Immature natural killer cell (primary cell): ENCODE data around the gene SF3B4. TPM values are rescaled to one million over a fixed set of nuclear protein-coding genes. Genes with fewer than 3 reads are reported as not detected.
A peak's percentile ranks its signal among the peaks of the same experiment; 100 is the strongest.
"Not testable (repeated sequence)": the region's sequence is repeated elsewhere in the genome, so short reads cannot be mapped to it uniquely, and the experiment has no call there.

Source experiments
- DNase-seq, 3 donors: peaks; one replicate each; pipeline ENCODE4 v3.0.0; 2022; ENCODE audit warnings: mixed read lengths in 1 of 3
- H3K27ac Mint-ChIP-seq, 6 donors: one replicate each; pipeline ENCODE4 v1.8.0; 2020; ENCODE audit warnings: mixed read lengths in 6 of 6, mild to moderate bottlenecking in 5 of 6, inconsistent platforms in 4 of 6, moderate library complexity in 3 of 6
- H3K27me3 Mint-ChIP-seq, 3 donors: one replicate each; pipeline ENCODE4 v1.8.0; 2020 to 2021; ENCODE audit warnings: low read depth in 3 of 3, mild to moderate bottlenecking in 3 of 3, mixed read lengths in 3 of 3, moderate library complexity in 3 of 3, inconsistent platforms in 1 of 3
- H3K36me3 Mint-ChIP-seq, 3 donors: one replicate each; pipeline ENCODE4 v1.8.0; 2020; ENCODE audit warnings: mixed read lengths in 3 of 3, inconsistent platforms in 2 of 3, mild to moderate bottlenecking in 2 of 3
- H3K4me1 Mint-ChIP-seq, 2 donors: one replicate each; pipeline ENCODE4 v1.8.0; 2020; ENCODE audit warnings: inconsistent platforms in 2 of 2, mild to moderate bottlenecking in 2 of 2, mixed read lengths in 2 of 2, moderate library complexity in 1 of 2
- H3K4me3 Mint-ChIP-seq, 5 donors: one replicate each; pipeline ENCODE4 v1.8.0; 2020; ENCODE audit warnings: mild to moderate bottlenecking in 5 of 5, mixed read lengths in 5 of 5, inconsistent platforms in 3 of 5, moderate library complexity in 3 of 5
- H3K9me3 Mint-ChIP-seq, 6 donors: one replicate each; pipeline ENCODE4 v1.8.0; 2020; ENCODE audit warnings: mild to moderate bottlenecking in 6 of 6, mixed read lengths in 6 of 6, inconsistent platforms in 4 of 6, moderate library complexity in 3 of 6
- polyA plus RNA-seq, 3 donors: library from polyadenylated mRNA; unstranded; fragments of 300-500 nt; fragmentation: Illumina TruSeq; gene quantifications; one replicate each; pipeline ENCODE4 v1.2.3, GENCODE V29; 2021

SF3B4 gene, protein sequence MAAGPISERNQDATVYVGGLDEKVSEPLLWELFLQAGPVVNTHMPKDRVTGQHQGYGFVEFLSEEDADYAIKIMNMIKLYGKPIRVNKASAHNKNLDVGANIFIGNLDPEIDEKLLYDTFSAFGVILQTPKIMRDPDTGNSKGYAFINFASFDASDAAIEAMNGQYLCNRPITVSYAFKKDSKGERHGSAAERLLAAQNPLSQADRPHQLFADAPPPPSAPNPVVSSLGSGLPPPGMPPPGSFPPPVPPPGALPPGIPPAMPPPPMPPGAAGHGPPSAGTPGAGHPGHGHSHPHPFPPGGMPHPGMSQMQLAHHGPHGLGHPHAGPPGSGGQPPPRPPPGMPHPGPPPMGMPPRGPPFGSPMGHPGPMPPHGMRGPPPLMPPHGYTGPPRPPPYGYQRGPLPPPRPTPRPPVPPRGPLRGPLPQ
- polyA plus RNA-seq, result 100 to 1,000 TPM in 2 of 3 donors, 10 to 100 TPM in 1; 70.1 to 137 (median 103) TPM

DNA sequence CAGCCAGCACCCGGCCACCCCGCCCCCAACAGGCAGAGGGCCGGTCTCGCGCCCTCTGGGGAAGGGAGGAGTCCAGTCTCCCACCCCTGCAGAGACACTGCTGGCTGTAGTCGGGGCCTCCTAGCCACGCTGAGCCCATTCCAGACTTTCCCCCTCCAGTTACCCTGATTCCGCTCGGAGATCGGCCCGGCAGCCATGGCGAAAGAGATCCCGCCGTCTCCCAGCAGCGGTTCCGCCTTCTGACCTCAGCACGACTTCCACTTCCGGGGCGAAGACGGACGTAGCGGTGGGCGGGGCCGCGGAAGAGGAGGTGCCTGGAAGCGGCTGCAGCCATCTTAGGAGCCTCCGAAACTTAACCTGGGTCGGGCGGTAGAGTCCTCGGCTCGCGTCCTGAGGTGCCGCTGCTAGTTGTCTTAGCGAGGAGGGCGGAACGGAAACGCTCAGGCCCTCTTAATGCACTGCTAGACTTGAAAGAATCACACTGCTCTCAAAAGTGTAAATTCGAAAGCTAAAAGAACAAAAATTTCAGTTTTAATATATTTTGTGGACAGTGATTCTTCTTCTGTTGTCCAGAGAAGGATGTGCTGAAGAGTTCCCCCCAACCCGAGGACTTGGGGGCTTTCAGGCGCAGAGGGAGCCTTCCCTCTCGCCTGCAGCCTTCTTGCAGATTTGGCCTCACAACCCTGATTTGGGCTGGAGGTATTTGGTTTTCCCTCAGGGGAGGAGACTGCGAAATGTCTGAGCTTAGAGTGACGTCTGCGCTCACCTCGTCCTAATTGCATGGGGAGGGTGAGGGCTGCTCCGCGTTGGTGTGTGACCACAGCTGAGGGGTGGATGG is at the start of gene SF3B4:
Gene SF3B4, minus strand, starts transcription at position 241 of the 838 bp plus-strand sequence. Its CDS starts 44 bp downstream, at position 197.
- peaks cover 24 to 34% (median 29%) of the 10 kb centered on the region in 3 donors for H3K36me3 Mint-ChIP-seq
- peaks cover 43 to 59% of the 10 kb centered on the region in 2 donors for H3K4me1 Mint-ChIP-seq

DNA sequence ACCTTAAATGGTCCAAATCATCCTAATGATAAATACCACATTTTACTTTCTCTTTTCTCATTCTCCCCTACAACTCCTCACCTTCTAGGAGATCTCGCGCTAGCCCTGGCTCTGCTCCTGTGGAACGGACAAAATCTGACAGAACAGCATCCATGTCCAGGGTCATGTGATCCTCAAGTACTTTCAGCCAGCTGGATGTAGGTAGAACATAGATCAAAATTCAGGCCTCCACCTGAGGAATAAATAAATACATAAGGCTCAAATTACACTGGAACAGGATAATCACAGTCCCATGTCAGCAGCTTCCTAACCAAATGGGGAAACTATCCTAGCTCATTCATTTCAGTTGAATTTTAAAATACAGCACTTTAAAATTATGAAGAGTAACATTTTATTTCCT is 49.7 kb upstream of the SF3B4 start:
- Mint-ChIP-seq H3K27me3 (no peaks in the 10 kb centered on the region), H3K9me3 (no peaks in the 10 kb centered on the region), H3K36me3 (peaks cover 17 to 21% (median 21%) of the 10 kb centered on the region in 3 donors), H3K4me1 (peaks cover 12 to 32% of the 10 kb centered on the region in 2 donors), H3K4me3 (no peak overlapping the region), H3K27ac (no peak overlapping the region)
- no peak for DNase-seq

More for the DNA sequence above, at the start of gene SF3B4:
- peak within 1 kb of the TSS; percentile 94 to 100 (median 98) for H3K27ac Mint-ChIP-seq
- peak within 1 kb of the TSS; percentile 93 to 97 (median 96) for H3K4me3 Mint-ChIP-seq
- H3K27me3 Mint-ChIP-seq, result peaks cover 3 to 20% (median 8%) of the 10 kb centered on the region in 3 donors
- peak; percentile 93 to 94 (median 94) for DNase-seq
- peaks cover 0 to 2% (median 0%) of the 10 kb centered on the region in 6 donors for H3K9me3 Mint-ChIP-seq

DNA sequence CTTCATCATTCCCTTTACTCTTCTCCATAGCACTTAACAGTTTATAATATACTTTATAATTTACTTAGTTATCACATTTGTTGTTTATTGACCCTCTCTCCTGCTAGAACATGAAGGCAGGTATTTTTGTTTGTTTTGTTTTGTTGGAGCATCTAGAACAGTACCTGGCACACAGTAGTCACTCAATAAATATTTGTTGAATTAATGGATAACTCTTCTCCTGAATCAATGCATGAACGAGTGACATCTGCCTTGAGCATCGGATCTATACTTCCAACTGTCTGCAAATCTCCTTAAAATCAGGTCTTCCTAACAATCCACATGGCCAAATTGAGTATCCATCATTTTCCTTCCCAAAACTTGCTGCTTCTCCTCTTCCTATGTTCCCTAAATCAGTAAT is 44.9 kb upstream of the SF3B4 start:
- no peak for DNase-seq
- Mint-ChIP-seq H3K4me1 (peaks cover 0 to 5% of the 10 kb centered on the region in 2 donors), H3K4me3 (no peak overlapping the region), H3K36me3 (peaks cover 28 to 29% (median 29%) of the 10 kb centered on the region in 3 donors), H3K27me3 (no peaks in the 10 kb centered on the region), H3K9me3 (no peaks in the 10 kb centered on the region), H3K27ac (peak overlapping the region in 2 of 6 donors; percentile 17 to 73)

DNA sequence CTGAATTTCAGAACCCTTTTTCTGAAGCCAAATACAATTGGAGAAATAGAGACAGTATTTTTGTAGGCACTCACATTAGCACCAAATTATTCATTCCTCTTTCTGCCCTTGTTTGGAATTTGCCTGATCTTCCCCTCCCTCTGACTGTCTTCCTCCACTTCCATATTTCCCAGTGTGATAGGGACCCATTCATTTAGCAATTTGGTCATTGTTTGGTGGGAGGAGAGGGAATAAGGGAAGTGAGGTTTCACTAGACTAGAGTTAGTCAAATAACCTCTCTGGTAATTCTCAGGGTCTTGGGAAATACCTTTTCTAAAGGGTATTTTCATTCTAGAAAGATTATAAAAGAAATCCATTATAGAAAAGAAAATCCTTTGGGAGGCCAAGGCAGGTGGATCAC is 40.0 kb upstream of the SF3B4 start:
- H3K4me3 Mint-ChIP-seq, result no peak overlapping the region
- no peak overlapping the region for H3K27ac Mint-ChIP-seq
- H3K36me3 Mint-ChIP-seq, result peaks cover 14 to 37% (median 33%) of the 10 kb centered on the region in 3 donors
- H3K9me3 Mint-ChIP-seq, result no peaks in the 10 kb centered on the region
- H3K4me1 Mint-ChIP-seq, result no peaks in the 10 kb centered on the region
- no peak for DNase-seq
- H3K27me3 Mint-ChIP-seq, result no peaks in the 10 kb centered on the region

DNA sequence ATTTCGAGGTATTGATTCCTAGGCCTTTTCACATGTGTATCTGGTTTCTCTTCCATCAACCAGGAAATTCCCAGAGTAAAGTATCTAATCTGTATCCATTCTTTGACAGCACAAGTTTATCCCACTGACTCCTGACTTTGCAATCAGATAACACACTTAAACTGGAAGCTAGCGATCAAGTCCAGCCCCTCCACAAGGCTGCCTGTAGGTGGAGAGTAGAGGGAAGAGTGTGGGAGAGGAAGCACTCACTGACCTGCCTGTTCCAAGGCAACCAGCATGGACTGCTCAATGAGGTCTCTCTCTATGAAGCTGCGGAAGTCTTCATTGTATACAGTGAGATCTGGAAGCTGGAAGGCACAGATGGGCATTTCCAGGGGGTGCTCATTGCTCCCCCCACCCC is 39.4 kb upstream of the SF3B4 start:
- Mint-ChIP-seq H3K4me3 (no peak overlapping the region), H3K4me1 (peaks cover 0 to 4% of the 10 kb centered on the region in 2 donors), H3K36me3 (peaks cover 9 to 37% (median 30%) of the 10 kb centered on the region in 3 donors), H3K27me3 (no peaks in the 10 kb centered on the region), H3K27ac (peak overlapping the region in 1 of 6 donors; percentile 55), H3K9me3 (no peaks in the 10 kb centered on the region)
- no peak for DNase-seq

DNA sequence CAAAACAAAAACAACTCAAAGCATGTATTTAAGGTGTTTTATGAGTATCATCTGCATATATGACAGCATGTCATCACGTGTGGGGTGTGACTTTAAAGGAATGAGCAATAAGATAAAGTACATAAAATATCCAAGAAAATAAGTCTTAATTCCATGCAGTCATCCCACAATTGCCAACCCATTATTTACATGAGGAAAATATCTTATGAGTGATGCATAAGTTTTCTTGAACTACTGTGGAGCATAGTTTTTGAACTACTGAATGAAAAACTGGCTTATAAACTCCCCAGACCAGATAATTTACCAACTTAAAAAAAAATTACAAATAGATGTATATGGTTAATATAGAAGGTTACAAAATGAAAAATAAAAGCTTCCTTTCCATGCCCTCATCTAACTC is 38.8 kb upstream of the SF3B4 start:
- no peak overlapping the region for H3K4me3 Mint-ChIP-seq
- no peaks in the 10 kb centered on the region for H3K27me3 Mint-ChIP-seq
- H3K36me3 Mint-ChIP-seq, result peaks cover 9 to 32% (median 29%) of the 10 kb centered on the region in 3 donors
- no peaks in the 10 kb centered on the region for H3K9me3 Mint-ChIP-seq
- H3K4me1 Mint-ChIP-seq, result peaks cover 5 to 9% of the 10 kb centered on the region in 2 donors
- no peak for DNase-seq
- H3K27ac Mint-ChIP-seq, result no peak overlapping the region

DNA sequence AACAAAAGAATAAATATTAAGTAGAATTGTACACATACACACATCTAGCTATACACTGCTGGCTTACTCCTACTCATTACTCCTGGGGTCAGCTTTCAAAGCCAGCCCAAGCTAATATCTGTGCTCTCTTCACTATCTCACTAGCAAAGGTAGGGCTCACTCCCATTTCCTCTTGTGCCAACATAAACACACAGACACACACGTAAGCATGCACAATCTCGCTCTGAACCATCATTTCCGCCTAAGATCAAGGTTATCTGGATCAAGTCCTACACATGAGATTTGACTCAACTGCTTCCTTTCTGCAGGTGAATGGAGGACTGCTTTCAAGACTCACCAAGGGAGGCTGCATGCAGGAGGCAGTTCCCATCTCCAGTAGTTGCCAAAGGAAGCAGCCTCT is 37.8 kb upstream of the SF3B4 start:
- no peaks in the 10 kb centered on the region for H3K27me3 Mint-ChIP-seq
- no peaks in the 10 kb centered on the region for H3K9me3 Mint-ChIP-seq
- no peak overlapping the region for H3K4me3 Mint-ChIP-seq
- peaks cover 9 to 26% (median 24%) of the 10 kb centered on the region in 3 donors for H3K36me3 Mint-ChIP-seq
- no peak for DNase-seq
- H3K27ac Mint-ChIP-seq, result peak overlapping the region in 1 of 6 donors; percentile 72
- peaks cover 5 to 9% of the 10 kb centered on the region in 2 donors for H3K4me1 Mint-ChIP-seq

DNA sequence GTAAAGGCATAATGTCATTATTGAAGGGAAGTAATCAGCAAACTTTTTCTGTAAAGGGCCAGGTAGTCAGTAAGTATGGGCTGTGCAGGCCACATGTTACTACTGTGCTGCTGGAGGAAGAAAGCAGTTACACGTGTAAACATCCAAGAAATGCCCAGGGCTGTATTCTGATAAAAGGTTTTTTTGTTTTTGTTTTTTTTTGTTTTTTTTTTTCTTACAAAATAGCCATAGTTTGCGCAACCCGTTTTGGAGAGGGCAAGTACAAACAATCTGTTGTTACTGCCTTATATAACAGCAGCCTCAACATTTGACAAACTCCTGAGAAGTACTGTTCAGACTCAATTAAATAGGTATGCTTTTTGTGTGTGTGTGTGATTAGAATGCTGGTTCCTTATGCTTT is 35.8 kb upstream of the SF3B4 start:
- Mint-ChIP-seq H3K4me3 (no peak overlapping the region), H3K36me3 (peaks cover 18 to 38% (median 34%) of the 10 kb centered on the region in 3 donors), H3K27me3 (no peaks in the 10 kb centered on the region), H3K27ac (peak overlapping the region in 3 of 6 donors; percentile 2 to 40 (median 17)), H3K4me1 (peaks cover 5 to 9% of the 10 kb centered on the region in 2 donors), H3K9me3 (peaks cover 0 to 2% (median 0%) of the 10 kb centered on the region in 6 donors)
- no peak for DNase-seq

DNA sequence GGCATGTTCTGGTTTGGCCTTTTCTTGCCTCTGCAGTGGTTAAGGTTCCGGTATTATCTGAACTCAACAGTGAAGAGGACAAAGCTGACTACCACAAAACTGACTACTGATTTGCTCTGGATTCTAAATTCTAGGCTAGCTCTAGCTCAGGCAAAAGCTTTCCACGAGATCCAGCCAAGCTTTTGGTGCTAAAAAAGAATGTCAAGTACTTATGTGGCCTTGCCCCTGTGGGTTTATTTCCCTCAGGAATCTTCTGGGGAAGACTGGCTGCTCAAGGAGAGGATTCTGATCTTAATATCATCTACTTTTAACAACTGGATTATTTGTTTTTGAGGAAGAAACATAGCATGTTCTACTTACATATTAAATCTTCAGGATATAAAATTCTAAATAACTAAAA is 35.1 kb upstream of the SF3B4 start:
- Mint-ChIP-seq H3K27me3 (no peaks in the 10 kb centered on the region), H3K4me3 (no peak overlapping the region), H3K36me3 (peaks cover 20 to 42% (median 35%) of the 10 kb centered on the region in 3 donors), H3K27ac (peak overlapping the region in 3 of 6 donors; percentile 2 to 64 (median 17)), H3K4me1 (peaks cover 5 to 9% of the 10 kb centered on the region in 2 donors), H3K9me3 (peaks cover 0 to 2% (median 0%) of the 10 kb centered on the region in 6 donors)
- no peak for DNase-seq

DNA sequence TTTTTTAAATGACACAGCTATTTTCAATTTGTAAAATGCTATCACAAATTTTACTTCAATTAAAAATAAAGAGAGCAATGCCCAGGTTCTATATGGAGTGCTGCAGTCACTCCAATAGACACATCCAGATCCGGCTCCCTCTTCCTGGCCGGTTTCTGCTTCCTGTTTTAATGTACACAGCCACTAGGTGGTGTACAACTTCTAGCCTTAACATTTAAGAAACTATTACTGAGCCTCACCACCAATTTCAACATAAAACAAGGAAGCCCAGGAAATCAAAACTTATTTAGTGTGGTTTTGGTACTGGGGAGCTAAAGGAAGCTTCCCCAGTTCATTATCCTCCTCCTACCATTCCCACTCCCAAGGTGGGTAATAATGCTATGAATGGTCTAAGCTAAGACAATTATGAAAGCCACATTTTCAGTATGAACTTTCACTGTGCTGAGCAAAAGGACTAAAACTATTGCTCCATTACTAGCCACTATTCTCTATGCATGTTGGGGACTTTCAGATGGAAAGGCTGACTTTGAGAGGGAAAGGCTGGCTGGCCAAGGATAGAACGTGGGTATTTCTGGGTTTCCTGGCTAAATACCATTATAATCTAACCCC is 34.5 kb upstream of the SF3B4 start:
- no peaks in the 10 kb centered on the region for H3K27me3 Mint-ChIP-seq
- peaks cover 21 to 42% (median 35%) of the 10 kb centered on the region in 3 donors for H3K36me3 Mint-ChIP-seq
- peak; percentile 39 to 61 (median 56) for DNase-seq
- peaks cover 5 to 9% of the 10 kb centered on the region in 2 donors for H3K4me1 Mint-ChIP-seq
- peak overlapping the region in 1 of 5 donors; percentile 3 for H3K4me3 Mint-ChIP-seq
- H3K9me3 Mint-ChIP-seq, result peaks cover 0 to 2% (median 0%) of the 10 kb centered on the region in 6 donors
- H3K27ac Mint-ChIP-seq, result peak overlapping the region in 1 of 6 donors; percentile 17

DNA sequence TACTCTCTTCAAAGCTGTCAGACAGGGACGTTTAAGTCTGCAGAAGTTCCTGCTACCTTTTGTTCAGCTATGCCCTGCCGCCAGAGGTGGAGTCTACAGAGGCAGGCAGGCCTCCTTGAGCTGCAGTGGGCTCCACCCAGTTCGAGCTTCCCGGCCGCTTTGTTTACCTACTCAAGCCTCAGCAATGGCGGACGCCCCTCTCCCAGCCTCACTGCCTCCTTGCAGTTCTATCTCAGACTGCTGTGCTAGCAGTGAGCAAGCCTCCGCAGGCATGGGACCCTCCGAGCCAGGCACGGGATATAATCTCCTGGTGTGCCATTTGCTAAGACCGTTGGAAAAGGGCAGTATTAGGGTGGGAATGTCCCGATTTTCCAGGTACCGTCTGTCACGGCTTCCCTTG is 29.9 kb upstream of the SF3B4 start:
- not testable (repeated sequence) for DNase-seq, H3K4me1 Mint-ChIP-seq, H3K27ac Mint-ChIP-seq, H3K9me3 Mint-ChIP-seq, H3K27me3 Mint-ChIP-seq, H3K4me3 Mint-ChIP-seq
- peaks cover 21 to 40% (median 30%) of the 10 kb centered on the region in 3 donors for H3K36me3 Mint-ChIP-seq

DNA sequence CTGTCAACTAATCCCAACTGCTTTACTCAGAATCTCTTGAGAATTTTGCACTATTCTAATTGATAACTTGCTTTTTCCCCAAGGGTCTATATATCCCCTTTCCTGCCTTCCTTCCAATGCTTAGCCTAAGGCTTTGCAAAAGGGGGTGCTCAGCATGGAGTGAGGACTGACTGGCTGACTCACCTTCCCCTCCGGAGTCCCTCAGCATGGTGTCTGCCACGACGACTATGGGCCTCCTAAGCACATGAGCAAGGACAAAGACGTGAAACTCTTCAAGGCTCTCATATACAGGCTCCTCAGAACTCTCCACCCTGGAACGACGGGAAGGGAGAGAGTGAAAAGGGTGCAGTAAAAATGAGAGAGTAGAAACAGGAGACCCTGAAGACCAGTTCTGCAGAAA is 22.3 kb upstream of the SF3B4 start:
- no peak for DNase-seq
- no peak overlapping the region for H3K4me3 Mint-ChIP-seq
- H3K4me1 Mint-ChIP-seq, result no peaks in the 10 kb centered on the region
- H3K27me3 Mint-ChIP-seq, result peaks cover 0 to 3% (median 0%) of the 10 kb centered on the region in 3 donors
- peak overlapping the region in 1 of 6 donors; percentile 58 for H3K27ac Mint-ChIP-seq
- no peaks in the 10 kb centered on the region for H3K9me3 Mint-ChIP-seq
- H3K36me3 Mint-ChIP-seq, result peaks cover 3 to 35% (median 35%) of the 10 kb centered on the region in 3 donors

DNA sequence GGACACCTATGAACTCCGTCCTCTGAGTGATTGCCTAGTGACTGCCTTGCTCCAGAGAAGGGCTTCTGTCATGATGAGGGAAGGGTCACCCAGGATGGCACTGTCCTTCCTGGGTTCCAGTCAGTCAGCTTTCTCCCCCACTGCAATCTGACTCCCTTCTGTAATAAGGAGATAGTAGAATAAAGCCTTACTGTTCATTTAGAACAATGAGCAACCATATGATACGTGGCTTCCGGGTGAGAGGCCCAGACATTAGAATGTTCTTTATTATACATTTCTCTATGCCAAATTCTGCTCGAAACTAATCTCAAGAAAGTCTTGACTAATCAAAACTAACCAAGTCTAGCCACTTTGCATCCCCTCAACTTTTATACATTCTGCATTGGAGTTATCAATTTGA is 17.6 kb upstream of the SF3B4 start:
- H3K9me3 Mint-ChIP-seq, result no peaks in the 10 kb centered on the region
- peaks cover 0 to 1% (median 0%) of the 10 kb centered on the region in 3 donors for H3K27me3 Mint-ChIP-seq
- no peak overlapping the region for H3K4me3 Mint-ChIP-seq
- DNase-seq, result no peak
- no peaks in the 10 kb centered on the region for H3K4me1 Mint-ChIP-seq
- peaks cover 3 to 31% (median 20%) of the 10 kb centered on the region in 3 donors for H3K36me3 Mint-ChIP-seq
- no peak overlapping the region for H3K27ac Mint-ChIP-seq
